ENCODE measurements around the gene TANC2.
"Not testable (repeated sequence)": the region's sequence is repeated elsewhere in the genome, so short reads cannot be mapped to it uniquely, and the experiment has no call there.

Gene TANC2

GRCh38 chr17:62965174-62965685, 805 bp upstream of the TANC2 start:
- DNase-seq, result no peak

- DNase-seq, result no peak
Measured at GRCh38 chr17:62966426-62967204, 580 bp downstream of the TANC2 start.

- DNase-seq, result no peak
Measured at GRCh38 chr17:62967205-62967529, 1.1 kb downstream of the TANC2 start.

GRCh38 chr17:62968445-62968923, 2.4 kb downstream of the TANC2 start:
- peak; percentile 93 for DNase-seq

GRCh38 chr17:62970610-62971009, 4.6 kb downstream of the TANC2 start:
- no peak for DNase-seq

GRCh38 chr17:62971853-62972252, 5.8 kb downstream of the TANC2 start:
- DNase-seq, result no peak

GRCh38 chr17:62974788-62975187, 8.8 kb downstream of the TANC2 start:
- no peak for DNase-seq

- no peak for DNase-seq
Measured at GRCh38 chr17:62975206-62975605, 9.2 kb downstream of the TANC2 start.

GRCh38 chr17:62976643-62977231, 10.7 kb downstream of the TANC2 start:
- DNase-seq, result not testable (repeated sequence)

GRCh38 chr17:62980842-62981241, 14.8 kb downstream of the TANC2 start:
- DNase-seq, result no peak

- DNase-seq, result no peak
Measured at GRCh38 chr17:62981933-62982332, 15.9 kb downstream of the TANC2 start.

GRCh38 chr17:62984801-62985200, 18.8 kb downstream of the TANC2 start:
- DNase-seq, result no peak

- no peak for DNase-seq
Measured at GRCh38 chr17:62986549-62986948, 20.5 kb downstream of the TANC2 start.

- DNase-seq, result no peak
Measured at GRCh38 chr17:62987136-62987535, 21.1 kb downstream of the TANC2 start.

- no peak for DNase-seq
Measured at GRCh38 chr17:62989501-62989900, 23.5 kb downstream of the TANC2 start.

- DNase-seq, result no peak
Measured at GRCh38 chr17:62994931-62995330, 28.9 kb downstream of the TANC2 start.

- DNase-seq, result no peak
Measured at GRCh38 chr17:62995377-62995885, 29.4 kb downstream of the TANC2 start.

- no peak for DNase-seq
Measured at GRCh38 chr17:62996221-62996620, 30.2 kb downstream of the TANC2 start.

- DNase-seq, result no peak
Measured at GRCh38 chr17:62998166-62998565, 32.1 kb downstream of the TANC2 start.

GRCh38 chr17:62998665-62999393, 32.8 kb downstream of the TANC2 start:
- DNase-seq, result no peak

GRCh38 chr17:62999736-63000135, 33.7 kb downstream of the TANC2 start:
- DNase-seq, result no peak

GRCh38 chr17:63001689-63002394, 35.8 kb downstream of the TANC2 start:
- DNase-seq, result no peak

- DNase-seq, result no peak
Measured at GRCh38 chr17:63002625-63003024, 36.6 kb downstream of the TANC2 start.
